GM23338 (cell line): Measurements from ENCODE around the gene AZU1. TPM values are rescaled to one million over a fixed set of nuclear protein-coding genes. Genes with fewer than 3 reads are reported as not detected.

ENCODE experiments used
- ATAC-seq: fragments of 200-7000 bp; cut with Tn5 transposase; 3 replicates; pipeline ENCODE4 v1.9.1; 2020
- DNase-seq: peaks from one replicate; pipeline ENCODE4 v3.0.0-alpha.2; 2015; ENCODE audit warnings: low spot score
- H2AFZ ChIP-seq: fragments of 200-600 bp; sonication (generic); 2 replicates; pipeline ENCODE4 v1.8.0; 2016; ENCODE audit warnings: antibody characterized with exemption, mild to moderate bottlenecking, moderate library complexity
- H3F3A ChIP-seq: fragments of 200-600 bp; sonication (generic); replicated peaks from 2 replicates; pipeline ENCODE4 v1.8.0; 2017; ENCODE audit warnings: antibody characterized with exemption, mixed run types, low read depth
- H3K27ac ChIP-seq: fragments of 200-600 bp; sonication (generic); 2 replicates; pipeline ENCODE4 v1.6.1; 2016; ENCODE audit warnings: low read depth
- H3K27me3 ChIP-seq: fragments of 200-600 bp; sonication (generic); 2 replicates; pipeline ENCODE4 v1.8.0; 2016; ENCODE audit warnings: mild to moderate bottlenecking, mixed run types, moderate library complexity; ENCODE audit not compliant: insufficient read depth
- H3K36me3 ChIP-seq: fragments of 200-600 bp; sonication (generic); 2 replicates; pipeline ENCODE4 v1.8.0; 2016; ENCODE audit warnings: mild to moderate bottlenecking; ENCODE audit not compliant: insufficient read depth
- H3K4me1 ChIP-seq: fragments of 200-600 bp; sonication (generic); 2 replicates; pipeline ENCODE4 v1.8.0; 2016; ENCODE audit warnings: mild to moderate bottlenecking, moderate library complexity; ENCODE audit not compliant: insufficient read depth
- H3K4me2 ChIP-seq: fragments of 200-600 bp; sonication (generic); 2 replicates; pipeline ENCODE4 v1.7.1; 2017; ENCODE audit warnings: mixed run types
- H3K4me3 ChIP-seq: fragments of 200-600 bp; sonication (generic); 2 replicates; pipeline ENCODE4 v1.6.1; 2016; ENCODE audit warnings: mixed run types
- H3K79me2 ChIP-seq: fragments of 200-600 bp; sonication (generic); replicated peaks from 2 replicates; pipeline ENCODE4 v1.8.0; 2017; ENCODE audit warnings: mild to moderate bottlenecking; ENCODE audit not compliant: insufficient read depth
- H3K9me2 ChIP-seq: fragments of 200-600 bp; sonication (generic); 2 replicates; pipeline ENCODE4 v1.8.0; 2017; ENCODE audit not compliant: insufficient read depth
- H4K20me1 ChIP-seq: fragments of 200-600 bp; sonication (generic); replicated peaks from 2 replicates; pipeline ENCODE4 v1.8.0; 2017; ENCODE audit warnings: mild to moderate bottlenecking; ENCODE audit not compliant: insufficient read depth
- H3K27ac Mint-ChIP-seq: 2 replicates; pipeline ENCODE4 v1.8.0; 2020; ENCODE audit warnings: inconsistent platforms, mild to moderate bottlenecking, moderate library complexity, mixed read lengths
- H3K27me3 Mint-ChIP-seq: 3 replicates; pipeline ENCODE4 v1.8.0; 2022; ENCODE audit warnings: low read depth, mild to moderate bottlenecking, moderate library complexity, mixed read lengths, inconsistent platforms; ENCODE audit not compliant: insufficient read depth, poor library complexity
- H3K36me3 Mint-ChIP-seq: 3 replicates; pipeline ENCODE4 v1.8.0; 2021; ENCODE audit warnings: low read depth, mild to moderate bottlenecking, inconsistent platforms, moderate library complexity, mixed read lengths
- H3K4me1 Mint-ChIP-seq: 3 replicates; pipeline ENCODE4 v1.8.0; 2020; ENCODE audit warnings: mild to moderate bottlenecking, inconsistent platforms, mixed read lengths
- H3K4me3 Mint-ChIP-seq: 3 replicates; pipeline ENCODE4 v1.8.0; 2021; ENCODE audit warnings: moderate library complexity, mild to moderate bottlenecking, inconsistent platforms, mixed read lengths
- H3K9me3 Mint-ChIP-seq: 3 replicates; pipeline ENCODE4 v1.8.0; 2020; ENCODE audit warnings: moderate library complexity, mild to moderate bottlenecking, inconsistent platforms, mixed read lengths
- CREB1 ChIP-seq: fragments of 250-450 bp; sonication (Bioruptor Pico); IDR thresholded peaks from 2 replicates; pipeline ENCODE4 v1.5.0; 2020; ENCODE audit warnings: low read depth, mild to moderate bottlenecking, moderate library complexity
- NANOG ChIP-seq: IDR thresholded peaks from 2 replicates; pipeline ENCODE4 v1.6.1; 2016; ENCODE audit warnings: antibody characterized with exemption, borderline replicate concordance
- POLR2AphosphoS5 ChIP-seq: IDR thresholded peaks from 2 replicates; pipeline ENCODE4 v1.6.1; 2016; ENCODE audit warnings: antibody characterized with exemption, low read depth
- polyA plus RNA-seq: library from polyadenylated mRNA; unstranded; fragments of >200 nt; fragmentation: Nextera tagmentation; extraction: Ambion mirVana; gene quantifications from 2 replicates; pipeline ENCODE4 v1.2.1, GENCODE V29; 2016
- total RNA-seq: library from RNA; depleted of rRNA; stranded (reverse); fragments of >200 nt; shearing (Covaris generic); gene quantifications from 2 replicates; pipeline ENCODE4 v1.2.3, GENCODE V29; 2014
- TF ChIP-seq, protein P1 (sequence below): fragments of 250-450 bp; sonication (Bioruptor Pico); IDR thresholded peaks from 2 replicates; pipeline ENCODE4 v1.5.0; 2020; ENCODE audit warnings: mild to moderate bottlenecking, moderate library complexity
- TF ChIP-seq, protein P2 (sequence below): IDR thresholded peaks from 2 replicates; pipeline ENCODE4 v1.6.1; 2016; ENCODE audit warnings: antibody characterized with exemption

AZU1 gene
- total and polyA plus RNA-seq, 2 experiments from 2014 or later = 0.78 to 1.4 TPM

DNA sequence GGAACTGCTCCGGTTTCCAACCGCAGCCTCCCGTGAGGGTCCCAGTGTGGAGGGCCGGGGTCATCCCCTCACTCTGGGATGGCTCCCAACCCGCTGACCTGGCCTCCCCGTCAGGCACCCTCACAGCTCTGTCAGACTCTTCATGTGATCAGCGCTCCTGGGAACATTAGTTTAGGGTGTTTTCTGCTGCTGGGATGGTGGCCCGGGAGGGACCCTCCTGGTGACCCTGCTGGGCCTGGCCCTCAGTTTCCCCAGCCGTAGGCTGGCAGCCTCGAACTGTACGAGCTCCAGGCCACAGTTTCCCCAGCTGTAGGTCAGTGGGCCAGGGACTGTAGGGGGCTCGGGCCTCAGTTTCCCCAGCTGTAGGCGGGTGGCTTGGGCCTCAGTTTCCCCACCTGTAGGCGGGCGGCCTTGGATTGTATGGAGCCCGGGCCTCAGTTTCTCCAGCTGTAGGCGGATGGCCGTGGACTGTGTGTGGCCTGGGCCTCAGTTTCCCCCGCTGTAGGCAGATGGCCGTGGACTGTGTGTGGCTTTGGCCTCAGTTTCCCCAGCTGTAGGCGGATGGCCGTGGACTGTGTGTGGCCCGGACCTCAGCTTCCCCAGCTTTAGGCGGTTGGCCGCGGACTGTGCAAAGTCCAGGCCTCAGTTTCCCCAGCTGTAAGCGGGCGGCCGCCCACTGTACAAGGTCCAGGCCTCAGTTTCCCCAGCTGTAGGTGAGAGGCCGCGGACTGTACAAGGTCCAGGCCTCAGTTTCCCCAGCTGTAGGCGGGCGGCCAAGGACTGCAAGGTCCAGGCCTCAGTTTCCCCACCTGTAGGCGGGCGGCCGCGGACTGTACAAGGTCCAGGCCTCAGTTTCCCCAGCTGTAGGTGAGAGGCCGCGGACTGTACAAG, 31.7 kb upstream of the AZU1 start:
- peak overlapping the region; percentile 70; the same call in 1 of the 2 replicates for H3K4me2 ChIP-seq
- H3K79me2 ChIP-seq = peaks cover 31% of the 10 kb centered on the region
- no peaks in the 10 kb centered on the region for H3K9me3 Mint-ChIP-seq
- H3F3A ChIP-seq = peaks cover 19% of the 10 kb centered on the region; the same call in 1 of the 2 replicates
- H3K4me3 Mint-ChIP-seq = no peak overlapping the region; the same call in 2 of the 3 replicates
- no peak overlapping the region for H3K27ac ChIP-seq
- peaks cover 39% of the 10 kb centered on the region for H3K4me1 ChIP-seq
- H3K9me2 ChIP-seq = no peaks in the 10 kb centered on the region
- peak overlapping the region; percentile 52 for H3K4me3 ChIP-seq
- H2AFZ ChIP-seq = no peak overlapping the region
- H3K36me3 ChIP-seq = peaks cover 9% of the 10 kb centered on the region; the same call in 1 of the 2 replicates
- DNase-seq = no peak
- peaks cover 25% of the 10 kb centered on the region for H4K20me1 ChIP-seq
- no peaks in the 10 kb centered on the region for H3K27me3 ChIP-seq
- H3K27ac Mint-ChIP-seq = no peak overlapping the region
- peaks cover 31% of the 10 kb centered on the region for H3K4me1 Mint-ChIP-seq
- no peak for ATAC-seq
- TF ChIP-seq, protein P1, sequence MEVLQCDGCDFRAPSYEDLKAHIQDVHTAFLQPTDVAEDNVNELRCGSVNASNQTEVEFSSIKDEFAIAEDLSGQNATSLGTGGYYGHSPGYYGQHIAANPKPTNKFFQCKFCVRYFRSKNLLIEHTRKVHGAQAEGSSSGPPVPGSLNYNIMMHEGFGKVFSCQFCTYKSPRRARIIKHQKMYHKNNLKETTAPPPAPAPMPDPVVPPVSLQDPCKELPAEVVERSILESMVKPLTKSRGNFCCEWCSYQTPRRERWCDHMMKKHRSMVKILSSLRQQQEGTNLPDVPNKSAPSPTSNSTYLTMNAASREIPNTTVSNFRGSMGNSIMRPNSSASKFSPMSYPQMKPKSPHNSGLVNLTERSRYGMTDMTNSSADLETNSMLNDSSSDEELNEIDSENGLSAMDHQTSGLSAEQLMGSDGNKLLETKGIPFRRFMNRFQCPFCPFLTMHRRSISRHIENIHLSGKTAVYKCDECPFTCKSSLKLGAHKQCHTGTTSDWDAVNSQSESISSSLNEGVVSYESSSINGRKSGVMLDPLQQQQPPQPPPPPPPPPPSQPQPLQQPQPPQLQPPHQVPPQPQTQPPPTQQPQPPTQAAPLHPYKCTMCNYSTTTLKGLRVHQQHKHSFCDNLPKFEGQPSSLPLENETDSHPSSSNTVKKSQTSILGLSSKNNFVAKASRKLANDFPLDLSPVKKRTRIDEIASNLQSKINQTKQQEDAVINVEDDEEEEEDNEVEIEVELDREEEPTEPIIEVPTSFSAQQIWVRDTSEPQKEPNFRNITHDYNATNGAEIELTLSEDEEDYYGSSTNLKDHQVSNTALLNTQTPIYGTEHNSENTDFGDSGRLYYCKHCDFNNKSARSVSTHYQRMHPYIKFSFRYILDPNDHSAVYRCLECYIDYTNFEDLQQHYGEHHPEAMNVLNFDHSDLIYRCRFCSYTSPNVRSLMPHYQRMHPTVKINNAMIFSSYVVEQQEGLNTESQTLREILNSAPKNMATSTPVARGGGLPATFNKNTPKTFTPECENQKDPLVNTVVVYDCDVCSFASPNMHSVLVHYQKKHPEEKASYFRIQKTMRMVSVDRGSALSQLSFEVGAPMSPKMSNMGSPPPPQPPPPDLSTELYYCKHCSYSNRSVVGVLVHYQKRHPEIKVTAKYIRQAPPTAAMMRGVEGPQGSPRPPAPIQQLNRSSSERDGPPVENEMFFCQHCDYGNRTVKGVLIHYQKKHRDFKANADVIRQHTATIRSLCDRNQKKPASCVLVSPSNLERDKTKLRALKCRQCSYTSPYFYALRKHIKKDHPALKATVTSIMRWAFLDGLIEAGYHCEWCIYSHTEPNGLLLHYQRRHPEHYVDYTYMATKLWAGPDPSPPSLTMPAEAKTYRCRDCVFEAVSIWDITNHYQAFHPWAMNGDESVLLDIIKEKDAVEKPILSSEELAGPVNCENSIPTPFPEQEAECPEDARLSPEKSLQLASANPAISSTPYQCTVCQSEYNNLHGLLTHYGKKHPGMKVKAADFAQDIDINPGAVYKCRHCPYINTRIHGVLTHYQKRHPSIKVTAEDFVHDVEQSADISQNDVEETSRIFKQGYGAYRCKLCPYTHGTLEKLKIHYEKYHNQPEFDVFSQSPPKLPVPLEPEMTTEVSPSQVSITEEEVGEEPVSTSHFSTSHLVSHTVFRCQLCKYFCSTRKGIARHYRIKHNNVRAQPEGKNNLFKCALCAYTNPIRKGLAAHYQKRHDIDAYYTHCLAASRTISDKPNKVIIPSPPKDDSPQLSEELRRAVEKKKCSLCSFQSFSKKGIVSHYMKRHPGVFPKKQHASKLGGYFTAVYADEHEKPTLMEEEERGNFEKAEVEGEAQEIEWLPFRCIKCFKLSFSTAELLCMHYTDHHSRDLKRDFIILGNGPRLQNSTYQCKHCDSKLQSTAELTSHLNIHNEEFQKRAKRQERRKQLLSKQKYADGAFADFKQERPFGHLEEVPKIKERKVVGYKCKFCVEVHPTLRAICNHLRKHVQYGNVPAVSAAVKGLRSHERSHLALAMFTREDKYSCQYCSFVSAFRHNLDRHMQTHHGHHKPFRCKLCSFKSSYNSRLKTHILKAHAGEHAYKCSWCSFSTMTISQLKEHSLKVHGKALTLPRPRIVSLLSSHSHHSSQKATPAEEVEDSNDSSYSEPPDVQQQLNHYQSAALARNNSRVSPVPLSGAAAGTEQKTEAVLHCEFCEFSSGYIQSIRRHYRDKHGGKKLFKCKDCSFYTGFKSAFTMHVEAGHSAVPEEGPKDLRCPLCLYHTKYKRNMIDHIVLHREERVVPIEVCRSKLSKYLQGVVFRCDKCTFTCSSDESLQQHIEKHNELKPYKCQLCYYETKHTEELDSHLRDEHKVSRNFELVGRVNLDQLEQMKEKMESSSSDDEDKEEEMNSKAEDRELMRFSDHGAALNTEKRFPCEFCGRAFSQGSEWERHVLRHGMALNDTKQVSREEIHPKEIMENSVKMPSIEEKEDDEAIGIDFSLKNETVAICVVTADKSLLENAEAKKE (CRISPR knock-in tag) = no peak
- peaks cover 25% of the 10 kb centered on the region for H3K36me3 Mint-ChIP-seq
- H3K27me3 Mint-ChIP-seq = peaks cover 18% of the 10 kb centered on the region

DNA sequence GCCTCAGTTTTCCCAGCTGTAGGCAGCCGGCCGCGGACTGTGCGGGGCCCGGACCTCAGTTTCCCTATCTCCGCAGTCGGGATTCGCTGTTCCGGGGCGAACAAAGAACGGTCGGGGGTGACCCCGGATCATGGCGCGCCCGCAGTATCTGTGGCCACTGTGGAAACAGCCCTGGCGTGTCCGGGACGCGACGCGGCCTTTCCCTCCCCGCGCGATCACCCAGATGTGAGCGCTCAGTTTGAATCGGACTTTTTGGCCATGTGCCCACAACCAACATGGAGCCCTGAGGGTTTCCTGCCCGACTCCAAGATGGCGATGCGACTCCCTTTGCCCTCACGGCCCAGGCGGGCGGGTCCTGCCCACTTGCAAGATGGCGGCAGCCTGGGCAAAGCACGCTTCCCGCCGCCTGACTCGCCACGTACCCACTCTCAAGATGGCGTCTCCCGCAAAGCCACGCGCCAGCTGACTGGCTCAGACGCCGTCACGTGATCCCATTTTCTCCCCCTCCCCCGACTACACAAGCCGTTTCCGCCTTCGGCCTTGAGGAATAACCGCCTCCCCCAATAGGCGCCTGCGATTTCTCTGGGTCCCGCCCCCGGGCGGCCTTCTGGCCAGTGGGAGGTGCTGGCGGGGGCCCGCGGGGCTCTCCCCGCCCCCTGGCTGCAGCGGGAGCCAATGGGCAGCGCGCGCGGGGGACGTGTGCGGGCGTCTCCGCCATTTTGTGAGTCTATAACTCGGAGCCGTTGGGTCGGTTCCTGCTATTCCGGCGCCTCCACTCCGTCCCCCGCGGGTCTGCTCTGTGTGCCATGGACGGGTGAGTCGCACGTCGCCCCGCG, 30.7 kb upstream of the AZU1 start, which contains the start of gene PTBP1:
TSS of gene PTBP1 (plus strand) at position 761 of the 836 bp plus-strand sequence. CDS start at position 807, 46 bp downstream.
- peaks cover 41% of the 10 kb centered on the region for H3K79me2 ChIP-seq
- peak within 1 kb of the TSS; percentile 98 for H3K4me3 ChIP-seq
- ATAC-seq (peak; percentile 75), DNase-seq (peak; percentile 100)
- no peaks in the 10 kb centered on the region for H3K9me2 ChIP-seq
- Mint-ChIP-seq H3K36me3 (peaks cover 34% of the 10 kb centered on the region), H3K27ac (peak within 1 kb of the TSS; percentile 93), H3K4me1 (peaks cover 31% of the 10 kb centered on the region), H3K27me3 (peaks cover 15% of the 10 kb centered on the region), H3K9me3 (no peaks in the 10 kb centered on the region), H3K4me3 (peak within 1 kb of the TSS; percentile 94)
- no peaks in the 10 kb centered on the region for H3K27me3 ChIP-seq
- peaks cover 39% of the 10 kb centered on the region for H3K4me1 ChIP-seq
- TF ChIP-seq, protein P2, sequence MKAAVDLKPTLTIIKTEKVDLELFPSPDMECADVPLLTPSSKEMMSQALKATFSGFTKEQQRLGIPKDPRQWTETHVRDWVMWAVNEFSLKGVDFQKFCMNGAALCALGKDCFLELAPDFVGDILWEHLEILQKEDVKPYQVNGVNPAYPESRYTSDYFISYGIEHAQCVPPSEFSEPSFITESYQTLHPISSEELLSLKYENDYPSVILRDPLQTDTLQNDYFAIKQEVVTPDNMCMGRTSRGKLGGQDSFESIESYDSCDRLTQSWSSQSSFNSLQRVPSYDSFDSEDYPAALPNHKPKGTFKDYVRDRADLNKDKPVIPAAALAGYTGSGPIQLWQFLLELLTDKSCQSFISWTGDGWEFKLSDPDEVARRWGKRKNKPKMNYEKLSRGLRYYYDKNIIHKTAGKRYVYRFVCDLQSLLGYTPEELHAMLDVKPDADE = peak; percentile 95
- TF ChIP-seq POLR2AphosphoS5 (peak; percentile 76), NANOG (no peak), CREB1 (CRISPR knock-in tag) (peak; percentile 78)
- peaks cover 9% of the 10 kb centered on the region; the same call in 1 of the 2 replicates for H3K36me3 ChIP-seq
- peaks cover 24% of the 10 kb centered on the region; the same call in 1 of the 2 replicates for H3F3A ChIP-seq
- peaks cover 34% of the 10 kb centered on the region for H4K20me1 ChIP-seq
- H3K27ac ChIP-seq = peak within 1 kb of the TSS; percentile 84
- H2AFZ ChIP-seq = no peak within 1 kb of the TSS
- peak within 1 kb of the TSS; percentile 98 for H3K4me2 ChIP-seq
